Lung (tissue), 12 donors: ENCODE measurements around the gene SNX25. TPM values are rescaled to one million over a fixed set of nuclear protein-coding genes. Genes with fewer than 3 reads are reported as not detected.

Source experiments
- ATAC-seq: fragments of 200-7000 bp; cut with Tn5 transposase; one replicate; pipeline ENCODE4 v1.9.1; 2020; ENCODE audit warnings: moderate number of reproducible peaks; ENCODE audit not compliant: insufficient read depth, low FRiP score
- DNase-seq, 3 donors: peaks; one replicate each; pipeline ENCODE4 v3.0.0-alpha.2; 2013 to 2017
- H3K27ac ChIP-seq, 2 donors: one replicate each; pipeline ENCODE4 v1.5.1; 2013; ENCODE audit warnings: mild to moderate bottlenecking in 2 of 2, moderate library complexity in 2 of 2, control low read depth in 1 of 2, inconsistent platforms in 1 of 2, low read depth in 1 of 2, low read length in 1 of 2
- H3K27me3 ChIP-seq, 3 donors: one replicate each; pipeline ENCODE4 v1.5.1; 2013; ENCODE audit warnings: low read length in 2 of 3; ENCODE audit not compliant: control insufficient read depth in 3 of 3, insufficient read depth in 3 of 3
- H3K36me3 ChIP-seq, 4 donors: one replicate each; pipeline ENCODE4 v1.5.1; 2013; ENCODE audit warnings: low read length in 4 of 4, mild to moderate bottlenecking in 1 of 4, moderate library complexity in 1 of 4; ENCODE audit not compliant: control insufficient read depth in 4 of 4, insufficient read depth in 4 of 4
- H3K4me1 ChIP-seq, 5 donors: one replicate each; pipeline ENCODE4 v1.5.1; 2013; ENCODE audit warnings: low read length in 5 of 5, mild to moderate bottlenecking in 2 of 5, moderate library complexity in 1 of 5; ENCODE audit not compliant: control insufficient read depth in 5 of 5, insufficient read depth in 5 of 5
- H3K4me3 ChIP-seq: one replicate; pipeline ENCODE4 v1.5.1; 2013; ENCODE audit warnings: mild to moderate bottlenecking, control low read depth, moderate library complexity
- H3K9ac ChIP-seq, 2 donors: one replicate each; pipeline ENCODE4 v1.5.1; 2013; ENCODE audit warnings: low read length in 2 of 2, control low read depth in 1 of 2; ENCODE audit not compliant: insufficient read depth in 1 of 2
- H3K9me3 ChIP-seq, 4 donors: one replicate each; pipeline ENCODE4 v1.5.1; 2013; ENCODE audit warnings: low read length in 3 of 4, mild to moderate bottlenecking in 1 of 4, moderate library complexity in 1 of 4; ENCODE audit not compliant: control insufficient read depth in 4 of 4, insufficient read depth in 3 of 4
- WGBS, 2 donors: extraction: QIAGEN DNeasy Blood & Tissue Kit; methylation state at CpG; one replicate each; pipeline ENCODE4 v1.1.7; 2013; 5-methylcytosine and 5-hydroxymethylcytosine counted together
- polyA plus RNA-seq, 2 donors: library from polyadenylated mRNA; stranded (reverse); fragments of 200-250 nt; gene quantifications; one replicate each; pipeline ENCODE4 v1.2.1, GENCODE V29; 2013
- total RNA-seq, 2 donors: library from RNA; depleted of rRNA in 1 of 2; stranded (reverse); fragments of >200 nt in 1 of 2; gene quantifications; one replicate each; pipeline ENCODE4 v1.2.1, GENCODE V29; 2014 to 2021
- TF ChIP-seq, protein P1 (sequence below): IDR thresholded peaks from 2 replicates; pipeline ENCODE4 v1.5.1; 2012; ENCODE audit warnings: mild to moderate bottlenecking; ENCODE audit errors: control extremely low read depth, extremely low read depth
- donor health status: control.
- donor health status: control.
- donor health status: Bipolar disorder and iron deficiency.
- donor health status: healthy.
- donor health status: DM: yes; HTN: yes; CAD: no.

SNX25 gene
- total and polyA plus RNA-seq, 4 donors: 16.8 to 95.4 (median 49.3) TPM

GRCh38 chr4:185379326-185380295, 170.2 kb downstream of the SNX25 start:
- no peaks in the 10 kb centered on the region for H3K36me3 ChIP-seq
- ATAC-seq (no peak), DNase-seq (no peak)
- TF ChIP-seq, protein P1, sequence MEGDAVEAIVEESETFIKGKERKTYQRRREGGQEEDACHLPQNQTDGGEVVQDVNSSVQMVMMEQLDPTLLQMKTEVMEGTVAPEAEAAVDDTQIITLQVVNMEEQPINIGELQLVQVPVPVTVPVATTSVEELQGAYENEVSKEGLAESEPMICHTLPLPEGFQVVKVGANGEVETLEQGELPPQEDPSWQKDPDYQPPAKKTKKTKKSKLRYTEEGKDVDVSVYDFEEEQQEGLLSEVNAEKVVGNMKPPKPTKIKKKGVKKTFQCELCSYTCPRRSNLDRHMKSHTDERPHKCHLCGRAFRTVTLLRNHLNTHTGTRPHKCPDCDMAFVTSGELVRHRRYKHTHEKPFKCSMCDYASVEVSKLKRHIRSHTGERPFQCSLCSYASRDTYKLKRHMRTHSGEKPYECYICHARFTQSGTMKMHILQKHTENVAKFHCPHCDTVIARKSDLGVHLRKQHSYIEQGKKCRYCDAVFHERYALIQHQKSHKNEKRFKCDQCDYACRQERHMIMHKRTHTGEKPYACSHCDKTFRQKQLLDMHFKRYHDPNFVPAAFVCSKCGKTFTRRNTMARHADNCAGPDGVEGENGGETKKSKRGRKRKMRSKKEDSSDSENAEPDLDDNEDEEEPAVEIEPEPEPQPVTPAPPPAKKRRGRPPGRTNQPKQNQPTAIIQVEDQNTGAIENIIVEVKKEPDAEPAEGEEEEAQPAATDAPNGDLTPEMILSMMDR: no peak
- no peak overlapping the region for H3K4me3 ChIP-seq
- no peak overlapping the region for H3K9ac ChIP-seq
- 88 to 95% methylated on average over 13 of the region's 13 CpGs for WGBS, 2 donors
- H3K4me1 ChIP-seq: peaks cover 0 to 7% (median 0%) of the 10 kb centered on the region in 5 donors
- H3K27ac ChIP-seq: no peak overlapping the region
- H3K27me3 ChIP-seq: no peaks in the 10 kb centered on the region
- H3K9me3 ChIP-seq: peaks cover 0 to 3% (median under 1%) of the 10 kb centered on the region in 4 donors

DNA sequence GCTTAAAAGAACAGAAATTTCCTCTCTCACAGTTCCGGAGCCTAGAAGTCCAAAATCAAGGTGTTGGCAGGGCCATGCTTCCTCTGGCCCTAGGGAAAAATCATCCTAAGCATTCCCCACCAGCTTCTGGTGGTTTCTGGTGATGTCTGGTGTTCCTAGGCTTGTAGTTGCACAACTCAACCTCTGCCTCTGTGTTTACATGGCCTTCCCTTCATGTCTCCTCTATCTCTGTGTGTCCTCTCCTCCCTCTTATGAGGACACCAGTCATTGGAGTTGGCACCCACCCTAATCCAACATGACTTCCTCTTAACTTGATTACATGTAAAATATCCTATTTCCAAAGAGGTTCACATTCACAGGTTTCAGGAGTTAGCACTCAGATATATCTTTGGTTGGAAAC, 170.9 kb downstream of the SNX25 start:
- peaks cover 0 to 8% (median 0%) of the 10 kb centered on the region in 5 donors for H3K4me1 ChIP-seq
- H3K36me3 ChIP-seq: no peaks in the 10 kb centered on the region
- TF ChIP-seq, protein P1: no peak
- no peaks in the 10 kb centered on the region for H3K27me3 ChIP-seq
- no peak overlapping the region for H3K27ac ChIP-seq
- no peak overlapping the region for H3K4me3 ChIP-seq
- WGBS, 2 donors: 93 to 94% methylated on average over 1 of the region's 1 CpG
- ATAC-seq (no peak), DNase-seq (no peak)
- peaks cover 0 to 3% (median under 1%) of the 10 kb centered on the region in 4 donors for H3K9me3 ChIP-seq
- no peak overlapping the region for H3K9ac ChIP-seq

DNA sequence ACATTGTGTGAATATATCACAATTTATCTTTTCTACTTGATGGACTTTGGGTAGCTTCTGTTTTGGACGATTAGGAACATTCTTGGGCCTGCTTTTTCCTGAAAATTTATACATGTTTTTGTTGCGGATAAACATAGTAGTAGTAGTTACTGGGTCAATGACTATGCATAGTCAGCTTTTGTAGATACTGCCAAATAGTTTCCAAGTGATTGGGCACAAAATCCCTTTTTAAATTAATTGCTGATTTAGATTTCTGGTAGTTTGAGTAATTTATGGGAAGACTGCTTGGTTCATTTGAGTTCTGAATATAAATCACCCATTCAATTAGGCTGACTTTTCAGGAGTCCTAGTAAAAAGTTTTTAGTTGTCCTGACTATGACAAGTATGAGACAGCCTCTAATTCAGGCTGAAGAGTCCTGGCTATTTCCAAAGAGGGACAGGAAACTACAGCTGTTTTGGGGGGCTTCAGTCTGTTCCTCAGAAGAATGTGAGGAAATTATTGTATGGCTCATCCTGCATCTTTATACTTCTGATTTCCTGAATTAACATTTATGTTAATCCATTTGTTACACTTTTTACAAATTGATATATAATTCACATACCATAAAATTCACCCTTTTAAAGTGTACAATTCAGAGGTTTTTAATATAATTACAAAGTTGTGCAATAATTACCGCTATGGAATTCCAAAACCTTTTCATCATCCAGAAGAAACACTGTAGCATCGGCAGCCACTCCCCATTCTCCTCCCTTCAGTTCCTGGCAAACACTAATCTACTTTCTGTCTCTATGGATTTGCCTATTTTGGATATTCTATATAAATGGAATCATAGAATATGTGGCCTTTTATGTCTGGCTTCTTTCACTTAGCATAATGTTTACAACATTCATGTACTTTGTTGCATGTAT, 172.1 kb downstream of the SNX25 start:
- H3K4me3 ChIP-seq: no peak overlapping the region
- peaks cover 0 to 8% (median 0%) of the 10 kb centered on the region in 5 donors for H3K4me1 ChIP-seq
- no peaks in the 10 kb centered on the region for H3K27me3 ChIP-seq
- no peaks in the 10 kb centered on the region for H3K36me3 ChIP-seq
- H3K9ac ChIP-seq: no peak overlapping the region
- TF ChIP-seq, protein P1: no peak
- WGBS, 2 donors: 37 to 64% methylated on average over 4 of the region's 4 CpGs
- peaks cover 0 to 3% (median under 1%) of the 10 kb centered on the region in 4 donors for H3K9me3 ChIP-seq
- ATAC-seq: no peak
- H3K27ac ChIP-seq: no peak overlapping the region
- no peak for DNase-seq
